GM12891 (cell line): ENCODE data around the gene ACP6.

Experiments
- PAX5 ChIP-seq: IDR thresholded peaks from 2 replicates; pipeline ENCODE4 v1.6.1; 2011; ENCODE audit warnings: low read length, moderate library complexity, mild to moderate bottlenecking; ENCODE audit not compliant: insufficient read depth, severe bottlenecking
- POLR2A ChIP-seq: IDR thresholded peaks from 2 replicates; pipeline ENCODE4 v1.6.1; 2011; ENCODE audit warnings: low read depth, low read length, control low read depth
- POLR2AphosphoS5 ChIP-seq: IDR thresholded peaks from 2 replicates; pipeline ENCODE4 v1.6.1; 2011; ENCODE audit warnings: low read depth, low read length, control low read depth
- POU2F2 ChIP-seq: IDR thresholded peaks from 2 replicates; pipeline ENCODE4 v1.6.1; 2011; ENCODE audit warnings: low read depth, mild to moderate bottlenecking, control low read depth, low read length, moderate library complexity
- SPI1 ChIP-seq: IDR thresholded peaks from 2 replicates; pipeline ENCODE4 v1.6.1; 2011; ENCODE audit warnings: low read depth, low read length, control low read depth
- TAF1 ChIP-seq: IDR thresholded peaks from 2 replicates; pipeline ENCODE4 v1.6.1; 2011; ENCODE audit warnings: low read depth, low read length, control low read depth

DNA sequence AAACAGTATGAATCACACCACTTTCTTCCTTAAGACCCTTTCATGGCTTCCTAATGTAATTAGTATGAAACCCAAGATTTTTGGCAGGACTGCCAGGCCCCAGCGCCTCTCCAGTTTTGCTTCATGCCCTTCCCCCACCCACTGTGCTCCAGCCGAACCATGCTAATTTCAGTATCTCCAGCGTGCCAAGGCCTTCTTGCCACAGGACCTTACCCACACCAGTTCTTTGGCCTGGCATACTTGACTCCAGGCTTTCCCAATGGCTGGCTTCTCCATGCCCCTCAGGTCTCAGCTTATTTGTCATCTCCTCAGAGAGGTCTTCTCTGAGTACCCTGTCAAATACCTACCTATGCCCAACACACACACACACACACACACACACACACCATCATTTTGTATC is 38.5 kb downstream of the ACP6 start:
- TF ChIP-seq POLR2AphosphoS5 = no peak
- no peak for TF ChIP-seq POU2F2
- TF ChIP-seq POLR2A = no peak
- no peak for TF ChIP-seq TAF1
- TF ChIP-seq PAX5 = no peak
- TF ChIP-seq SPI1 = no peak
